ENCODE measurements around the gene SET.

GRCh38 chr9:128677794-128678193 is 11.2 kb upstream of the SET start:
- TF ChIP-seq CTCF (IDR thresholded peaks at IDR 0.05) (no peak), POLR2A (IDR thresholded peaks at IDR 0.05) (no peak)

Measured in tibial nerve (tissue), 3 donors.